HG03103 (cell line): ENCODE results near the gene ASAP2.

Source experiments
- ATAC-seq: cut with Tn5 transposase; IDR thresholded peaks from one replicate; pipeline ENCODE4 v1.9.1; 2021; ENCODE audit warnings: low read depth; ENCODE audit not compliant: unreplicated experiment

Gene ASAP2

DNA sequence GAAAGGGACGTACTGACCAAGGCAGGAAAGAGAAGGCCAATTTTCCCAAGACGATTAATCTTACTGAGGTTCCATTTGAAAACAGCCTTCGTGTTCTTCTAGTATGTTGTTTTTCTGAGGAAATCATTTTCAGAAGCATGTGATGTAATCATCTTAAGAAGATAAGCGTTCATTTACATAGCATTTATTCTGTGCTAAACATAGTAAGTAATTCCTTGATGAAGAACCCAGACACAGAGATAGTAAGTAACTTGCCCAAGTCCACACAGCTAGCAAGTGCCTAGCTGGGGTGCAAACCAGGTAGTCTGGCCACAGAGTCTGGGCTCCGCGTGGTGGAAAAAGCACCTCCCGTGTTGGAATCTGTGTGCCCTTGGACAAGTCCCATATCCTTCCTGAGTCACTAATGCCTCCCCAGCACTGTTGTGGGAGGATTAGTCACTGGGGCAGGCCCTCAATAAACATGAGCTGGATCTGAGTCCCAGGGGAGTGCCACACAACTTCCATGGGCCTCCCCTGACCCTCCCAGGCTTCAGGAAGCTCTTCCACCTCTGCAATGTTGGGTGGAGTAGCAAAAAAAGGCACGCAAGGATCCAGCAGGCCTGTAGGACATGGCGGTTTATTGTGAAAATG is 26.9 kb upstream of the ASAP2 start:
- no peak for ATAC-seq

DNA sequence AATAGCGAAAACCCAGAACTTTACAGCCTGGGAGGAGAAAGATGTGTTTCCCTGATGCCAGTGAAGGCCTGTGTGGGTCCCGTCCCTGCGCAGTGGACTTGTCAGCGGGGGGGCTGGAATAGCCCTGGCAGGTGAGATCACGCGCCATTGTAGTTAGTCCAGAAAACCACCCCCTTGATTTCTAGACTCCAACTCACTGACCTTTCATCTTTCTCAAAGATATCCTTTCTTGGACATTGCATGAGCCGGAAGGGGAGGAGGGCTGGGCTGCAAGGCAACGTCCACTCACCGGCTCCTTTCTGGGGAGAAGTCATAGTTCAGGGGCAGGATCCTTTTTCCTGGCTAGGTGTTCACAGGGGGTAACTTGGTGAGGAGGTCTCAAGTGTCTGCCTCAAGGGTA is 22.3 kb upstream of the ASAP2 start:
- ATAC-seq: no peak

DNA sequence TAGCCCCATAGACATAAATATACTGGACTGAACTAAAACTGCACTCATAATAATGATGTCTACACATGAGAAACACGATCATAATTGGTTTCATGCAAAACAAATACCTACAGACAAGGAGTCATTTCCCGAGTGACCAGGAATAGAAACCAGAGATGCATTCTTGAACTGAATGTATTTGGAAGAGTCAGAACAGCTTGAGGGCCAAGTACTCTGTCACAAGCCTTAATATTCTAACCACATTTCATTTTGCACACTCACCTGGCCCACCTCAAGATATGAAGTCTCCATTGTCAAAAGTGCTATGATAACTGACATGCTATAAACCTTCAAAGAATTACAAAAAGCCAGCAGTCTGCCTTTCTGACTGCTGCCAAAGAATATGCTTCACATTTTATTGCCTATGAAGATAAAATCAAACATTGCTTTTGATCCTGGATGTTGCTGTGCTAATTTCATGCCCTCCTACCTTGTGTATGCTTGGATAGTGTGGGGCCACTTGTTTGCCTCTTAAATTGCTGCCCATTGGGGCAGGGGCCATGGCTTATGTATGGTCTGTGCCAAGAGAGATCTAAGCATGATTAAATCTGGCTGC is 18.9 kb upstream of the ASAP2 start:
- ATAC-seq: no peak

DNA sequence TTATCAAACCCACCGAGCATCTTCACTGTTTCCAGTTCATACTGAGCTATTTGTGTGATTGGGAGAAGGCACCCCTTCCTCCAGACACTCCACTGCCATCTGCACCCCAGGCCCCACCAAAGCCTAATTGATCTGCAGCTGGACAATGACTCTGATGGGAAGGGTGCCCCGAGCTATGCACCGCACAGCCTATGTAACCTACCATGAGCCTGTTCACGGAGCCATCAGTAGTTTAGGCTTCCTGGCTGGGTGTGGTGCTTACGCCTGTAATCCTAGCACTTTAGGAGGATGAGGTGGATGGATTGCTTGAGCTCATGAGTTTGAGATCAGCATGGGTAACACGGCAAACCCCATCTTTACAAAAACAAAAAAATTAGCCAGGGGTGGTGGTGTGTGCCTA is 17.8 kb upstream of the ASAP2 start:
- ATAC-seq: no peak

DNA sequence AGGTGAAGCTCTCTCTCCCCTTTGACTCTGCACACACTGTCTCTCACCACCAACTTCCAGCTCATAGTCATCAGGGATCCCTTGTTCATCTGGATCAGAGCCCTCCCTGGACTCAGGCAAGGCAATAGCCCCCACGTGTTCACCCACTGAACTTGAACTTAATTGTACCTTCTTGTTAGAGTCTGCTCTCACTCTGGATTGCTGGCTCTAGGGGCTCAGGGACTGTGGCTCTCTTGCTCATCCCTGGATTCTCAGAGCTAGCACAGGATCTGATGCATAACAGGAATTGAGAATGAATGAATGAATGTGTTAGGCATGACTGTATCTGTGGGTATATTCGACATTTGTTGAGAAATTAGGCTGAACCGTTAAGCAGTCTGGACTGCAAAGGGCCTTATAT is 16.7 kb upstream of the ASAP2 start:
- no peak for ATAC-seq

DNA sequence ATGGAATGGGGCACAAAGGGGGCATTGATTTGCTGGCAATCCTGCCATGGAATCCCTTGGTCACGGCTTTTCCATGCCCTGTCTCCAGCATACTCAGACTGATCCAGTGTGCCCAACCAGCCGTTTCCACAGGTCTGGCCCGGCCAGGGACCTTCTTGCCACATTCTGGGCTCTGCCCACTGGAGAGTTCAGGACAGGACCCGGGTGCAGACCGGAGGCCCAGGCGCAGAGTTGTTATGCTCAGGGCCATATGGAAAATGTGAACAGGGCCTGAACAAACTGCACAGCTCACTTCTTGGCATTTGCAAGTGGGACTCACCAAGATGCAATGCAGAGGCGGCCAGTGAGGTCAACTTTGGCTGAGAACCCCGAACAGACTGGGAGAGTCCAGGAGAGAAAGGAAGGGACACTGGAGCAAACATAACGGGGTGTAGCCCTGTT is 15.6 kb upstream of the ASAP2 start:
- ATAC-seq: no peak

DNA sequence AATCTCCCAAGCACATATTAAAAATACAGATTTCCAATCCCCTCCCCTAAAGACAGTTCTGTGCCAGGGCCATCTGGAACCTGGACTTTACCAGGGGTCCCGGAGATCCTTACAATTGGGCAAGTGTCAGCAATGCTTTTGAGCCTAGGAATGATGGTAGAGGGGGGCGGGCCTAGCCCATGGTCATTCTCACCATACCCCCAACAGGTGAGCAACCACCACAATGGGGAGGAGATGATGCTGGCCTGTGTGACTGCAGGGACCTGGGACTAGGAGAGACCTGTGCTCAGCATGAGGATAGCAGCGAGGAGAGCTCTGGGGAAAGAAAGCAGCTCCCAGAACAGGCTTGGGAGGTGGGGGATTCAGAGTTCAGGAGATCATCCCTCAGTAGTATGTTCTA is 13.9 kb upstream of the ASAP2 start:
- no peak for ATAC-seq

DNA sequence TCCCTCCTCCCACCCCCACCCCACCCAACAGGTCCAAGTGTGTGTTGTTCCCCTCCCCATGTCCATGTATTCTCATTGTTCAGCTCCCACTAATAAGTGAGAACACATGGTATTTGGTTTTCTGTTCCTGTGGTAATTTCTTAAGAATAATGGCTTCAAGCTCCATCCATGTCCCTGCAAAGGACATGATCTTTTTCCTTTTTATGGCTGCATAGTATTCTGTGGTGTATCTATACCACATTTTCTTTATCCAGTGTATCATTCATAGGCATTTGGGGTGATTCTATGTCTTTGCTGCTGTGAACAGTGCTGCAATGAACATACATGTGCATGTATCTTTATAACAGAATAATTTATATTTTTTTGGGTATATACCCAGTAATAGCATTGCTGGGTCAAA is 12.3 kb upstream of the ASAP2 start:
- no peak for ATAC-seq

DNA sequence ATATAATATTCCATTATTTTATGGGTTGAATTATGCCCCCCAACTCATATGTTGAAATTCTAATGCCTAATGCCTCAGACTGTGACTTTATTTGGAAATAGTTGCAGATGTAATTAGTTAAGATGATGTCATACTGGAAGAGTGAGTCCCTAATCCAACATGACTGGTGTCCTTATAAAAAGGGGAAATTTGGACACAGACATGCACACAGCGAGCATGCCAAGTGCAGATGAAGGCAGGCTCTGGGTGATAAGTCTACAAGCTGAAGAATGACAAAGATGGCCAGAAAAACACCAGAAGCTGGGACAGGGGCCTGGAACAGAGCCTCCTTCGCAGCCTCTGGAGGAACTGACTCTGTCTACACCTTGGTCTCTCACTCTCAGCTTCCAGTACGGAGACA is 10.0 kb upstream of the ASAP2 start:
- no peak for ATAC-seq

DNA sequence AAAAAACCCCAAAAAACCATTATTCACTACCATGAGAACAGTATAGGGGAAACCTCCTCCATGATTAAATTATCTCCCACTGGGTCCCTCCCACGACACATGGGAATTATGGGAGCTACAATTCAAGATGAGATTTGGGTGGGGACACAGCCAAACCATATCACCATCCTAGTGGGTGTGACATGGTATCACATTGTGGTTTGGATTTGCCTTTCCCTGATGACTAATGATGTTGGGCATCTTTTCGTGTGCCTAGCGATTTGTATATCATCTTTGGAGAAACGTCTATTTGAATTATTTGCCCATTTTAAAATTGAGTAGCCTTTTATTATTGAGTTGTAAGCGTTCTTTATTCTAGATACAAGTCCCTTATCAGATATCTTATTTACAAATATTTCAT is 8.7 kb upstream of the ASAP2 start:
- ATAC-seq: no peak

DNA sequence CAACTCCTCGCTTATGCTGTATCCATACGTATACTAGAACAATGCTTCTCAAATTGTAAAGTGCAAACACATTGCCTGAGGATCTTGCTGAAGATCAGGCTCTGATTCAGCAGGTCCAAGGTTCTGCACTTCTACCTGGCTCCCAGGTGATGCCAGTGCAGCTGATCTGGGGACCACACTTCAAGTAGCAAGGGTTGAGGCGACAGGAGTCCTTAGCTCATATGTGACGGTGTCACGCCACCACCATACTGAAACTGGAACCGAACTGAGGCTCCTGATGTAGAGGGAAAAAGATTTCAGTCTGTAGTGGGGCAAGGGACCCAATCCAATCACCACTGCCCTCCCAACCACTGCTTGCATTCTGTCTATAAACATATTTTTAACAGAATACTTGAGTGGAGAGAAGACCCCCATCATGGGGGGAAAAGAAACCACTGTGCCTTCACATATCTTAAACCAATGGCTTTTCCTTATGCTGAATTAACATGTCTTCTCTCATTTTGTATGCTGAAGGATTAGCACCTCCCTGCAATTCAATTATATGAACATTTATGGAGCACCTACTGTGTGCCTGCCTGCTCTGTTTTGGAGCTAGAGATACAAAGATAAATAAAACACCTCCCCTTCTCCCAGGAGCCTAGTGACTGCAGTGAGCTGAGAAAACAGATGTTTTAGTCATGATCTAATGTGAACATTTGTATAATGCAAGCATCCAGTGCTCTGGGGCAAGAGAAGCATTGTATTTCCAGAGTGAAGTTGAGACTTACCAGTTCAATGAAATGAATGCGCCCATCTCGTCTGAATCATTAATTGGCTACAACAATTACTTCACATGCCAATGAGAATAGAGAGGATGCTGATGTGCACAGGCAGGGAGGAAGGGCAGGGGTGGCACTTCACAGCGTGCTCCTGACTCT is 6.6 kb upstream of the ASAP2 start:
- ATAC-seq: no peak

DNA sequence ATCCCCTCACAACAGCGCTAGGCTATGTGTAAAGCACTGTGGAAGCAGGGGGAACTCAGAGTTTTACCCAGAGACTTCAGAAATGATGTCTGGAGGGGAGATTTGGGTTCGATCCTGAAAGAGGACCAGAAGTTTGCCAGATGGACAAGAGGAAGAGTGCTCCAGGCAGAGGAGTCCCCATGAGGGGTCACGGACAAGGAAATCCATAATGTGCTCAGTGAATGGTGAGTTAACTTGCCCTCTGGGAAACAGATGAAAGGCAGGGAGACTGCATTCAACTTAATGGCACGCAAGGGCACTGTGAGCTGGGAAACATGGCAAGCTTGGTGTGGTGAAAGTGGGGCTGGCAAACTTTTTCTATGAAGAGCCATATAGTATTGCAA is 6.0 kb upstream of the ASAP2 start:
- ATAC-seq: no peak

DNA sequence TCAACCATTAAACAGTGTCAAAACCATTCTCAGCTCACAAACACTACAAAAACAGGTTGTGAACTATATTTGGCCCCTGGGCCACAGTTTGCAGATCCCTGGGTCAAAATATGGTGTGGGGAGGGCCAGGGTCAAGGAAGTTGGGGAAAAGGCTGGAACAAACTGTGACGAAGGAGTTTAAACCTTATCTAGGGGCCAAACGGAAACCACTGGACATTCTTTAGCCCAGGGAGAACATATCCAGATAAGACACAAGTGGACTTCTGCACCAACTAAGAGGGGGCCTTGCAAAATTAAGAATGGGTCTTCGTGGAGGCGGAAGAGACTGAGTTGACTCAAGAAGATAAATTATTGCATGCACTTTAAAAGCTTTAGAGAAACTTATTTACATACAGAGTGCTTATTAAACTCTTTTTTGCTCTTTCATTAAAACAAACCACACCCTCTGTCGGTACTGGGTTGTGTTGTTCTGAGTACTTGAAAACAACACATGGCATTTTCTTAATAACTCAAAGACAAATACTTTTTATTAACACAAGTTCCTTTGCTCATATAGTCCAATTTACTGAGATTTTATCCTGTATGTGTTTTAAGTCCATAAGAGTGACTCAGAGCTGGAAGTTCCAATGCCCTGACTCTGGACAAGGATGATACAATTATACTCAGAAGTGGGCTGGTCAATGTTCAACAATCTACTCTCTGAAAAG is 5.3 kb upstream of the ASAP2 start:
- ATAC-seq: no peak

DNA sequence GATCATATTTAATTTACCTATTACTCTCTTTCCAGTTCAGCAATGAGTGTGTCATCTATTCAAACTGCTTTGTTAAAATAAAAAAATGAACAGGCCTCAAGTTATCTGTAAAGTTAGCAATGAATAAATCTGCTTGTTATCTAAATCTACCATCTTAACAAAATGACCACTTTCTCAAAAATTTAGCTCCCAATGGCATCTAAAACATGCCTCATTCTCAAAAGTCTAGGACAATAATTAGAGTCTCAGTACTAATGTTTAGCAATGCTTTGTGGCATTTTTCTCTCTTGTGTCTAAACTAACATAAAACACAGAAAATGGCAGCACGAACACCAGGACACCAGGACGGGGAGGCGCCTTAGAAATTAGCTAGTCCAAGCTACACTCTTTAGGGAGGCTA is 3.6 kb upstream of the ASAP2 start:
- no peak for ATAC-seq

DNA sequence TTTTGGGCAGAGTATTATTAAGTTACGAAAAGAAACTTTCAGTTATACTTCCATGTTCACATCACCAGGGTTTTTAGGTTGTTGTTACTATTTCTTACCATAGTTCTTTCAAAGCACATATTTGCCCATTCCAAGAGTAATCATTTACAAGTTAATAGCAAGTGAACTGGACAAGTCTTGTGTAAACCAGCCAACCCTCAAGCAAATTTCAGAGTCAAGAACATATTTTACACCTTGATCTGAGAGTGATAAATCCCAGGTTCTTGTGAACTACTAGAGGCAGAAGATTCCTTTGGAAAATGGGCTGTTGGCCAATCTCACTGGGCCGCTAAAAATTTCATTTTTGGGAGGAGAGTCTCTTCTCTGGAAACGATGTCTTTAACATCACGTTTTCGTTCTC is 2.7 kb upstream of the ASAP2 start:
- no peak for ATAC-seq

DNA sequence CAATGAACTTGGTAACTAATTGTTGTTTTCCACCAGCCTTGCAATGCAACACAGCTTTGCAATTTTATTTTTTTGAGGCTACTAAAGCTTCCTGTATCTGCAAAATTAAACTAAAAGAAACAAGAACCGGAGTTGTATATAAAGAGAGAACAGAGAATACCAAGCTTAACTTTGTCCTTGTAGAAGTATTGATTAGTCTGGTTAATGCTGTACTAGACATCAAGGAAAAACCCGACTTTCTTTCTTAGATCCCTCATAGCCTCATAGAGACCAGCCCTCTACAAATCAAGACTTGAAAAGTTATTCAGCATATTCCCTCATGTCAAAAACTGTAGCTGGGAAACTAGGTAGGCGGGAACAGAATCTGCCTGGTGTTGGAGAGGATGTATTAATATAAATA is 1.7 kb upstream of the ASAP2 start:
- no peak for ATAC-seq

DNA sequence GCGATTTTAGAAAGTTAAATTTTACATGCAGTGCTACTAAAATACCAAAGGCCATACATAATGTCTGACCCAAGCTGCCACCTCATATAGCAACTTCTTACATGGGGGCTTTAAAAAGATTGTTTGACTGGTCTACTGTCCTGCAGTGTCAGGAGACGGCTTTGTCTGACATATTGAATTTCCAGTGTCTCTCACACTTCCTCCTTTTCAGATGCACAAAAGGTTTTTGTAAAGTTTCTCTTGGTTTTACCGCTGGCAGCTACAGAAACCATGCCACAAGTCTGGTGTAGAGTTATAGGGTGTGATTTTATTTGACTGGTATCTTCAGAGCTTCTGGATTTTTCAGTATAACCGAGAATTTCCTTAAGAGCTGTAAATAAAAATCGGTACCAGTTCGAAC is 1.1 kb upstream of the ASAP2 start:
- no peak for ATAC-seq

DNA sequence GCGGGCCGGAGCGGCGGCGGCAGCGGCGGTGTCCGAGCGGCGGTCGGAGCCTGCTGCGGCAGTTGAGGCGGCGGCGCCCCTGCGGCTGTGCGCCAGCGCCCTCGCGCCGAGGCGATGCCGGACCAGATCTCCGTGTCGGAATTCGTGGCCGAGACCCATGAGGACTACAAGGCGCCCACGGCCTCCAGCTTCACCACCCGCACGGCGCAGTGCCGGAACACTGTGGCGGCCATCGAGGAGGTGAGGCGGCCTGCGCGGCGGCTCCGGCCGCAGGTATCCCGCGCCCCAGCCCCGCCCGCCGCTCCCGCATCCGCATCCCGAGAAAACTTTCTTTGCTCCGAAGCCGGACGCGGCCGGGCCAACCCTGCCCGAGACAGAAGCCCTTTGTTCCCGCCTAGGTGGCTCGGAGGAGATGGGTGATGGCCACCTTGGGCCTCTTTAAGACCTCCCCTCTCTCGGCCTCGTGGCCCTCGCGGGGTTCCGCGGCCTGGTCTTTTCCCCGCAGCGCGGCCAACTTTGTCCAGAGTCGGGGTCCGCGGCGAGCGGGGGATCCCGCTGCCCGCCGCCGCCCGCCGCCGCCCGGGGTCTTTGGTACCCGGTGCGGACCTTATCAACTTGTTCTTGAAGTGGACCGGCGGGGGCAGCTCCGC is 504 bp downstream of the ASAP2 start:
- no peak for ATAC-seq

DNA sequence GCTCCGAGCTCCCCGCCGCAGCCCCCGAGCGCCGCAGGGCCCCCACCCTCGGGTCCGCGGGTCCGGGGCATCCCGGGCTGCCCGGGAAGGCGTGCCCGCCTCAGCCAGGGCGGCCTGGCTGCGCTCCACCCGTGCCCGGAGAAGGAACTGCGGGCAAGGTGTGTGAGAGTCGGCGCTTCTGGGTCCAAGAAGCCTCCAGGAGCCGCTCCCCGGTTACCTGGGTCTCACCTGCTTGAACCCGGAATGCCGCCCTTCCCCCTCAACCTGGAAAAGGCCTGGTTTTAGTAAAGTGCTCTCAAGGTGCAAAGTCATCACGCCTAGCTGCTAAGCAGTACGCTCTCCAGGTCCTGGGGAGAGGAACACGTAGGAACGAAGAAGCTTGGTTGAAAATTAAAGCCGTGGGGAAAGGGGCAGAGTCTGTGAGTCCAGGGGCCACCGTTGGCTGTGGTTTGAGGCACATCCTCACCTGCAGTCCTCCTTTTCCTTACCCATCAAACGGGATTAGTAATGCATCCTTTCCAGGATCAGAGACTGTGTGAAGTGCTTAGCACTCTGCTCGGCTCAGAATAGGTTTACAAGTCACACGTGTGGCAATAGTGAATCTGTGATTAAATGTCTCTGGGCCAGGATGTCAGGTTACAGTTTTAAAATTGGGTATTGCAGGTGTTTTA is 1.2 kb downstream of the ASAP2 start:
- ATAC-seq: no peak

DNA sequence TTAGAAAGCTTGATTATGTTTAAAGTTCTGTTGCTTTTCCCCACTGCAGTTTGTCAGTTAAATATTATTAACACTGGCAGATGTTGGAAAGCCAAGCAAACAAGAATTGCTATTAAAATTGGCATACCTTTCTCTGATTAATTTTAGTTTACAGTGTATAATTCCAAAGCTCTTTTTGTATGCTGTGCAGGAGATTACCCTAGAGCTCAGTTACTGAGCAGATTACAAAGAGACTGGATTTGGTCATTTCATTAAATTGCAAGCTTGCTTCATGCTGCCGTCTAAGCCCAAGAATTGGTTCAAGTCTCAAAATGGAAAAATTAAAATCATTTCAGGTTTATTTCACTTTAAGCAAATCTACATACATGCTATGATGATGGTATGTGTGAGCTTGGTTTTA is 2.3 kb downstream of the ASAP2 start:
- ATAC-seq: no peak
